ENCODE measurements around the gene CLSTN1.
A peak's percentile ranks its signal among the peaks of the same experiment; 100 is the strongest.
"Not testable (repeated sequence)": the region's sequence is repeated elsewhere in the genome, so short reads cannot be mapped to it uniquely, and the experiment has no call there.

Gene CLSTN1

DNA sequence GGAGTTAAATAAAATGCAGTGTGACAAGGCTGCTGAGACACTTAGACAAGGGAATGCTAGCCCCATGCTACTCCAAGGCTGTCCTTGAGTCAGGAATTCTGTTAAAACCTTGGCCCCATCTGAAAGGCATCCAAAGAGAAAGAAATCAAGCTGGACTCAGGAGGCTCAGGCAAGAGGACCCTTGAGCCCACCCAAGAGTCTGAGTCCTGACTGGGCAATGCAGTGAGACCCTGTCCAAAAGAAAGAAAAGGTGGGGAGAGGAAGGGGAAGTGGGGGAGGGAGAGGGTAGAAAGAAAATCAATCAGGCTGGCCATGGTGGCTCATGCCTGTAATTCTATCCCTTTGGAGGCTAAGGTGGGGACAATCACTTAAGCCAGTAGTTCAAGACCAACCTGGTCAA, 26.7 kb downstream of the CLSTN1 start:
- peaks cover 52% of the 10 kb centered on the region for H3K4me1 Mint-ChIP-seq
- TF ChIP-seq, protein P1, sequence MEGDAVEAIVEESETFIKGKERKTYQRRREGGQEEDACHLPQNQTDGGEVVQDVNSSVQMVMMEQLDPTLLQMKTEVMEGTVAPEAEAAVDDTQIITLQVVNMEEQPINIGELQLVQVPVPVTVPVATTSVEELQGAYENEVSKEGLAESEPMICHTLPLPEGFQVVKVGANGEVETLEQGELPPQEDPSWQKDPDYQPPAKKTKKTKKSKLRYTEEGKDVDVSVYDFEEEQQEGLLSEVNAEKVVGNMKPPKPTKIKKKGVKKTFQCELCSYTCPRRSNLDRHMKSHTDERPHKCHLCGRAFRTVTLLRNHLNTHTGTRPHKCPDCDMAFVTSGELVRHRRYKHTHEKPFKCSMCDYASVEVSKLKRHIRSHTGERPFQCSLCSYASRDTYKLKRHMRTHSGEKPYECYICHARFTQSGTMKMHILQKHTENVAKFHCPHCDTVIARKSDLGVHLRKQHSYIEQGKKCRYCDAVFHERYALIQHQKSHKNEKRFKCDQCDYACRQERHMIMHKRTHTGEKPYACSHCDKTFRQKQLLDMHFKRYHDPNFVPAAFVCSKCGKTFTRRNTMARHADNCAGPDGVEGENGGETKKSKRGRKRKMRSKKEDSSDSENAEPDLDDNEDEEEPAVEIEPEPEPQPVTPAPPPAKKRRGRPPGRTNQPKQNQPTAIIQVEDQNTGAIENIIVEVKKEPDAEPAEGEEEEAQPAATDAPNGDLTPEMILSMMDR (IDR thresholded peaks at IDR 0.05), result no peak
- H3K9me3 Mint-ChIP-seq, result peaks cover 6% of the 10 kb centered on the region
- peak overlapping the region; percentile 83 for H3K27ac Mint-ChIP-seq
- peaks cover 32% of the 10 kb centered on the region for H3K36me3 Mint-ChIP-seq (ENCODE audit: low read depth)
- H3K27me3 Mint-ChIP-seq (ENCODE audit: low read depth, poor library complexity), result peaks cover 7% of the 10 kb centered on the region
- no peak overlapping the region for H3K4me3 Mint-ChIP-seq
- DNase-seq, result no peak

DNA sequence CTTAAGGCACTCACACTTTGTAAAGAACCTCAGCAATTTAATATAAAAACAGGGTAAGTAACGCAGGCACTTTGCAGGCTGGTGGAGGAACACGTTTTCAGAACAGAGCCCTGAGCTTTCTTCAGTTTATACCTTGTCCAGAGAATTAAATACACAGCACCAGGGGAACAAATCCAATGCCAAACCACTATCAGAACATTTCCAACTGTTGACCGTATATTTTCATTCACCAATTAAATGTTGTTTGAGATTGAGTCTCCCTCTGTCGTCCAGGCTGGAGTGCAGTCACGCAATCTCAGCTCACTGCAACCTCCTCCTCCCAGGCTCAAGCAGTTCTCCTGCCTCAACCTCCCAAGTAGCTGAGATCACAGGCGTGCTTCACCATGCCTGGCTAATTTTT, 29.7 kb downstream of the CLSTN1 start:
- H3K27ac Mint-ChIP-seq, result peak overlapping the region; percentile 60
- H3K9me3 Mint-ChIP-seq, result peaks cover 8% of the 10 kb centered on the region
- H3K4me3 Mint-ChIP-seq, result no peak overlapping the region
- DNase-seq, result no peak
- TF ChIP-seq, protein P1 (IDR thresholded peaks at IDR 0.05), result no peak
- H3K27me3 Mint-ChIP-seq (ENCODE audit: low read depth, poor library complexity), result peaks cover 7% of the 10 kb centered on the region
- peaks cover 64% of the 10 kb centered on the region for H3K4me1 Mint-ChIP-seq
- H3K36me3 Mint-ChIP-seq (ENCODE audit: low read depth), result peaks cover 29% of the 10 kb centered on the region

DNA sequence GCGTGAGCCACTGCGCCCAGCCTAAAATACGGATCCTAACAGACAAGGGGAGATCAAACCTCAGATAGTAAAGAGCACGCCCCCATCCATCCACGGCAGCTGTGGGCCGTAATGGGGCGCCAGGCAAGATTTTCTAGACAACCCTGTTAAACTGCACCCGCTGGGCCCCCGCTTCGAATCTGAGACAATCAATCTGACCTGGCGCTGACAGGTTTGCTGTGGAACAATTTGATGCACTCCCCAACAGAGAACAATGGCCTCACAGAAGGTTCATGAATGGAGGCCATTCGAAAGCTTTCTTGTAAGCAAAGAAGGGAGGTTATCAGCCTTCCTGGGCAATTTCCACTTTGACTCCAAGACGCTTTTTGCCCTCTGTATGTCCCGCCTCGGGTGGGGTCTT, 30.5 kb downstream of the CLSTN1 start:
- Mint-ChIP-seq H3K9me3 (peaks cover 8% of the 10 kb centered on the region), H3K27me3 (ENCODE audit: low read depth, poor library complexity) (peaks cover 7% of the 10 kb centered on the region), H3K36me3 (ENCODE audit: low read depth) (peaks cover 32% of the 10 kb centered on the region), H3K27ac (peak overlapping the region; percentile 85), H3K4me1 (peaks cover 62% of the 10 kb centered on the region), H3K4me3 (peak overlapping the region; percentile 28)
- DNase-seq, result peak; percentile 18
- TF ChIP-seq, protein P1 (IDR thresholded peaks at IDR 0.05), result no peak

DNA sequence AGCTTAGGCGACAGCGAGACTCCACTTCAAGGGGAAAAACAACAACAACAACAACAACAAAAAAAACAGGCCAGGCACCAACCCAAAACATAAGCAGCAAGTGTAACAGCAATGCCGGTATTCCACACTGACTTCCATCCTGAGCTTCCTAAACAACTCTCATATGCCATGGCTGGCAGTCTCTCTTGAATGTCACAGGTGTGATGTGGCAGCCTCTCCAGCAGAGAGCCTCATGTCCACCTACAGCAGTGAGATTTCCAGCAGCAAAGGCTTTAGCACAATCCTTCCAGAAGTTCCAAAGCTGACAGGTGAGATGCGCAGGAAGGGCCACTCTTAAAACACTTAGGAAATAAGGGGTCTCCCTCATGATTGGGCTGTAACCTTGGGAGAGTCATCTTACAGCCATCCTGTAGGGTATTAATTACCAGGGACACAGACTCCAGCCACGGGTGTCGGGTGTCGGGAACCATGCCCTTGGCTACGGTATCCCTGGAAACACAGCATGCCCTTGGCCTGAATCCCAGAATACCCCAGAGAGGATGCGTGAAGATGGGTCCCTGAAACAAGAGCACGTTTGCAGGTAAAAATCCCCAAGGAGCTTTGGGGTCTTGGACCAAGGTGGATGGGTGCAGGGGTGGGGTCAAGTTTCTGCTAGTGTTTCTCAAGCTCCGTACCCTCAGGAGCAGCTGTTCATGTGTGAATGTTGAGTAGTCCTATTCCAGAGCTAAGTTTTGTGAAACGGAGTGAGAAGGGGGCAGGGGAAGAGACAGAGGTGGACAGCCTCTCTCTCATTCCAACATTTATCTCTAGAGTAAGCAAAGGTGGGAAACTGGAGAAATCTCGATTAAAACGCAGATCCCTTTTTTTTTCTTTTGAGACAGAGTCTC, 31.4 kb downstream of the CLSTN1 start:
- Mint-ChIP-seq H3K4me1 (peaks cover 61% of the 10 kb centered on the region), H3K4me3 (peak overlapping the region; percentile 56), H3K27ac (peak overlapping the region; percentile 85), H3K27me3 (ENCODE audit: low read depth, poor library complexity) (peaks cover 4% of the 10 kb centered on the region), H3K36me3 (ENCODE audit: low read depth) (peaks cover 29% of the 10 kb centered on the region), H3K9me3 (peaks cover 8% of the 10 kb centered on the region)
- TF ChIP-seq, protein P1 (IDR thresholded peaks at IDR 0.05), result no peak
- DNase-seq, result peak; percentile 65

DNA sequence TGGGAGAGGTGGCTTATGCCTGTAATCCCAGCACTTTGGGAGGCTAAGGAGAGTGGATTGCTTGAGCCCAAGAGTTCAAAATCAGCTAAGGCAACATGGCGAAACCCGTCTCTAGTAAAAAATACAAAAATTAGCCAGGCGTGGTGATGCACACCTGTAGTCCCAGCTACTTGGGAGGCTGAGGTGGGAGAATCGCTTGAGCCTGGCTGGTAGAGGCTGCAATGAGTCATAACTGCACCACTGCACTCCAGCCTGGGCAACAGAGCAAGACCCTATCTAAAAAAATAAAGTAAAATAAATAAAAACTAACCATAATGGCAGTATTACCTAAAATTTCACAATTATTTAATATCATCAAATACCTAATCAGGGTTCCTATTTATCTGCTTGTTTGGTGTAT, 34.1 kb downstream of the CLSTN1 start:
- Mint-ChIP-seq H3K4me1 (peaks cover 60% of the 10 kb centered on the region), H3K36me3 (ENCODE audit: low read depth) (peaks cover 21% of the 10 kb centered on the region)
- H3K27ac Mint-ChIP-seq; H3K27me3 Mint-ChIP-seq (ENCODE audit: low read depth, poor library complexity); H3K4me3 Mint-ChIP-seq; H3K9me3 Mint-ChIP-seq; DNase-seq: not testable (repeated sequence)

DNA sequence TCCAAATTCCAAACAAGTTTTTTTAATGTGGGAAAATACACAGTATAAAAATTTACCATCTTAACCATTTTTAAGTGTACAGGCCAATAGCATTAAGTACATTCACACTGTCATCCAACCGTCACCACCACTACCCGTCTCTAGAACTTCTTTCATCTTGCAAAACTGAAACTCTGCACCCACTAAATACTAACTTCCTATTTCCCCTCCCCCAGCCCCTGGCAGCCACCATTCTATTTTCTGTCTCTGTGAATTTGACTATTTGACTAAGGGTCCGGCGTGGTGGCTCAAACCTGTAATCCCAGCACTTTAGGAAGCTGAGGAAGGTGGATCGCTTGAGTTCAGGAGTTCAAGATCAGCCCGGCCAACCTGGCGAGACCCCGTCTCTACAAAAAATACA, 36.1 kb downstream of the CLSTN1 start:
- TF ChIP-seq, protein P1 (IDR thresholded peaks at IDR 0.05), result no peak
- Mint-ChIP-seq H3K27me3 (ENCODE audit: low read depth, poor library complexity) (no peaks in the 10 kb centered on the region), H3K4me1 (peaks cover 44% of the 10 kb centered on the region), H3K36me3 (ENCODE audit: low read depth) (peaks cover 21% of the 10 kb centered on the region), H3K9me3 (peaks cover 8% of the 10 kb centered on the region), H3K4me3 (no peak overlapping the region), H3K27ac (peak overlapping the region; percentile 67)
- DNase-seq, result no peak

Data from nephron progenitor cell (in vitro differentiated cells).